Fibroblast of skin of abdomen (primary cell): ENCODE data around the gene LRRC3.

Source experiments
- DNase-seq: peaks from one replicate; pipeline ENCODE4 v3.0.0-alpha.2; 2013

Gene LRRC3

GRCh38 chr21:44423941-44424607, 31.2 kb upstream of the LRRC3 start:
- no peak for DNase-seq

DNA sequence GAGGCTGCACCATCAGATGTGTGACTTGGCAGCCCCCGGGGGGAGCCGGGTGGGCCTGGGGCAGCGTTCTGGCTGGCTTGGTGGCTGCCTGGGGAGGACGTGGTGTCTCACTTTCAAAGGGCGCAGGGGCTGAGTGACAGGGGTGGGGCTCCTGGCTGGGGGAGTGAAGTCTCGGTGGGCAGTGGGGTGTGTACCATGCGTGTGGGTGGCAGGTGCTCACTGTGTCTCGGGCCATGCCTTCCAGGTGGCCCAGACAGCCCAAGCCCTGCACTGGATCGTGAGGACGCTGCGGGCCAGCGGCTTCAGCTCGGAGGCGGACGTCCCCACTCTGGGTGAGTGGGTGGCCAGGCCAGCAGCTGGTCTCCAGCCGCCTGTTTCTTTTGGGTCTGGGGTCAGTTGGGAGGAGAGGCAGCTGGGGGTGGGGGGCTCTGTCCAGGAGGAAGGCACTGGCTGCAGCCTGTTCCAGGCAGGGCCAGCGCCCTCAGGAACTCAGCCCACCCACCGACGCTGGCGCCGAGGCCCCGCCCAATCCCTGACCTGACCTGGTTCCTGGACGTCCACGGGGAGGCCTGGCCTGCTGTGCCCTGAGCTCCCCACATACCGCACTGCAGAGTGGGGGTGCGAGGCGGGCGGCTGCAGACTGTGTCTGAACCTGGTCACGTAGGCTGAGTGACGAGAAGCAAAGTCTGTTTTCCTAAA, 30.6 kb upstream of the LRRC3 start:
- DNase-seq = no peak

GRCh38 chr21:44425307-44425894, 29.9 kb upstream of the LRRC3 start:
- DNase-seq = no peak

DNA sequence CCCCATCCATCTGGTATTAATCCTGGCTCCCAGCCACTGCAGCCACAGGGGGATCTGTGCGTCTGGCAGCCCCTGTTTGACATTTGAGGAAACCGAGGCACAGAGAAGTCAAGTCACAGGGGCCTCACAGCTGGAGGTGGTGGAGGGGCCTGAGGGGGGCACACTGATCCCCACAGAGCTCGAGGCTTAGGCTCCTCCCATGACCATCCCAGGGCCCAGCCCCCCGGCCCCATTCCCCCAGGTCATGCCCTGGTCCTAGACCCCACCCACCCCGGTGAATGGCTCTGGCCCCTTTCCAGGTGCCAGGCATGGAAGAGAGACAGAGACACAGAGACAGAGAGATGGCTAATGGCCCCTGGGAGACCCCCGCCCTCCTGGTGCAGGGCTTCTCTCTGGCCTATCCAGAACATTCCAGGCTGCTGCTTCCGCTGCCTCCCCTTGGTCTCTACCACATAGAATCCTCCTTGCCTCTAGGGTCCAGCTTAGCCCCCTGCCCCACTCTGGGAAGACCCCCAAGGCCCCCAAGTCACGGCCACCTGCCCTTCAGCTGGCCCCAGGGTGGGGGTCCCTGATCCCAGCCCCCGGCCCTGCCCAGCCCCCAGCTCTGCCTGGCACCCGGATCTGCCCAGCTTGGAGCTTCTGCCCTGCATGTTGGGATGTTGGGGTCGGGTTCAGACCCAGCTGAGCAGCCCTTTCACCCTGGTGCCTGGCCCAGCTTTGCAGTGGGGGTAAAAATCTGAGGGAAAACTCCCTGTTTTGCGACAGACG, 29.2 kb upstream of the LRRC3 start:
- DNase-seq = no peak

DNA sequence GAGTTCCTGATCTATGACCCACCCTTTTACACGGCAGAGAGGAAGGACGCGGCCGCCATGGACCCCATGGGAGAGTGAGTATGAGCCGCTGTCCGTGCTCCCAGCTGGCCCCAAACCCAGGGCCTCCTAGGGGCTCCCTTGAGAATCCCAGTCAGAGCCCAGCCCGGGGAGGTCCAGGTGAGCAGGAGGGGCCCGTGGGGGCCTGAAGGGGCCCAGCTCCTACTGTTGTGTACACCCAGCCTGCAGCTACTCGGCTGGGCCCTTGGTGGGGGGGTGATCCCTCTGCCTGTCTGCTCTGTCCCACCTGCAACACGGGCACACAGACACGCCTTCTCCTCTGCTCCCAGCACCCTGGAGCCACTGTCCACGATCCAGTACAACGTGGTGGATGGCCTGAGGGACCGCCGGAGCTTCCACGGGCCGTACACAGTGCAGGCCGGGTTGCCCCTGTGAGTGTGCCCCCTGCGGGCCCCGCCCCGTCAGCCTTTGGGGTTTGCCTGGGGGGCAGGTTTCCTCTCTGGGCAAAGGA, 28.6 kb upstream of the LRRC3 start:
- DNase-seq = no peak

DNA sequence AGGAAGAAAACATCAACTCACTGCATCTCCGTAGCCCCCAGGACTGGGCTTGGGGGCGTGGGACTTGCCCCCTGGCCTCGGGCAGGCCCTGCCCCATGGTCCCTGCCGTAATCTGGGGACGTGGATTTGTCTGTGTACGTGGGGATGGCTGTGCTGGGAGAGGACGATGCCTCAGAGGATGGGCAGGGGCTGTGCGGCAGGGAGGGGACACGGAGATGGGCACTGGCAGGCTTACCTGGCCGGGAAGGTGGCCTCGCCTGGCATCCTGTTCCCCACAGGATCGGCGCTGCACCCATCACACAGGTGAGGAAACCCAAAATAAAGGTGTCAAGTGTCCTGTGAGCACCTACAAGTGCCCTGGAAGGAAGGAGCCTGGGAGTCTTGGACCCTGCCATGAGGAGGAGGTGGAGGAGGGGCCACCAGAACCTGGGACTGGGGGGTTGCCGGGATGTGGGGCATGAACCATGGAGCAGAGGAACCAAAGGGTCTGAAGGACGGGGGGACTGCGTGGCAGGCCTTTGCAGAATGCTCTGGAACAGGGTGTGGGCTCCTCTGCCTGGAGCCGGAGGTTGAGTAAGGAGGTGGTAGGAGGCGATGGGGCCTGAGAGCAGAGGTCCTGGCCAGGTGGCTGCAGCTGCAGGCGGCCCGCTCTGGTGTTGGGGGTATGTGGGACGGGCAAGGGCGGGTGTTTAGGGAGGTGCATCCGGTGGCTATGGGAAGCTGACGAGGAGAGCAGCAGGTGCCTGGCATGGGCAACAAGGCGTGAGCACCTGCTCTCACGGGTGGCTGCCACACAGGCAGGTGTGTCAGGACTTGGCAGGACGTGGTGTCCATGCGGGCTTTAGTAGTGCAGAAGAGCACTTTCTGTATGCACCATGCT, 27.8 kb upstream of the LRRC3 start:
- DNase-seq = no peak

DNA sequence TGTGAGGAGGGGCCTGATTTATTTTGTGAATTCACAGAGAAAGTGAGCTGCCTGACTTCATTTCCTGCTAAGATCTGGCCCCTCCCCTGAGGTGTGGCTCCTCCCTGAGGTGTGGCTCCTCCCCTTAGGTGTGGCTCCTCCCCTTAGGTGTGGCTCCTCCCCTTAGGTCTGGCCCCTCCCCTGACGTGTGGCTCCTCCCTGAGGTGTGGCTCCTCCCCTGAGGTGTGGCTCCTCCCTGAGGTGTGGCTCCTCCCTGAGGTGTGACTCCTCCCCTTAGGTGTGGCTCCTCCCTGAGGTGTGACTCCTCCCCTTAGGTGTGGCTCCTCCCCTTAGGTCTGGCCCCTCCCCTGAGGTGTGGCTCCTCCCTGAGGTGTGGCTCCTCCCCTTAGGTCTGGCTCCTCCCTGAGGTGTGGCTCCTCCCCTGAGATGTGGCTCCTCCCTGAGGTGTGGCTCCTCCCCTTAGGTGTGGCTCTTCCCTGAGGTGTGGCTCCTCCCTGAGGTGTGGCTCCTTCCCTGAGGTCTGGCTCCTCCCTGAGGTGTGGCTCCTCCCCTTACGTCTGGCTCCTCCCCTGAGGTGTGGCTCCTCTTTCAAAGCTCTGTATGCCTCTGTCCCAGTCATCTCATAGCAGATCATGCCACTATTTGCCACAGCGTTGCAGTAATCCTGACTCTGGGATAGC, 26.9 kb upstream of the LRRC3 start:
- no peak for DNase-seq

DNA sequence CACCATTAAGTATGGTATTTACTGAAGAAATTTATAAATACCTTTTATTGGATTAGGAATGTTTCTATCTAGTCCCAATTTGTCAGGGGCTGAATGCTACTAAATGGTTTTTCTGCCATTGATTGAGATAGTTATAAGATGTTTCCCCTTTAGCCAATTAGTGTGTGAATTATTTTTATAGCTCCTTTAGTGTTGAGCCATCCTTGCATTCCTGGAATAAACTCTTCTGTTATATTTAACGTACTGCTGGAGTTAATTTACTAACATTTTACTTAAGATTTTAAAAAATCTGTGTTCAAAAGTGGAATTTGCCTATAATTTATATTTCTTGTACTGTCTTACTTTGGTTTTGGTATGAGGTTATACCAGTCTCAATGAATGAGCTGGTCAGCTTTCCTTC, 25.4 kb upstream of the LRRC3 start:
- no peak for DNase-seq

DNA sequence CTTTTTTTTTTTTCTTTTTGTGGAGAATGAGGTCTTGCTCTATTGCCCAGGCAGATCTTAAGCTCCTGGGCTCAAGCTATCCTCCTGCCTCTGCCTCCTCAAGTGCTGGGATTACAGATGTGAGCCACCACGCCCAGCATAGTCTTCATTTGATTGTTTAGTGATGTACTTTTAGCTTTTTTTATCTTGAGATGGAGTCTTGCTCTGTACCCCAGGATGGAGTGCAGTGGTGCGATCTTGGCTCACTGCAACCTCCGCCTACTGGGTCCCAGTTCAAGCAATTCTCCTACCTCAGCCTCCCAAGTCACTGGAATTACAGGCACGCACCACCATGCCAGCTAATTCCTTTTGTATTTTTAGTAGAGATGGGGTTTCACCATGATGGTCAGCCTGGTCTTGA, 24.0 kb upstream of the LRRC3 start:
- DNase-seq = no peak

GRCh38 chr21:44432841-44433790, 22.2 kb upstream of the LRRC3 start:
- DNase-seq = no peak

GRCh38 chr21:44433791-44434567, 21.3 kb upstream of the LRRC3 start:
- no peak for DNase-seq

DNA sequence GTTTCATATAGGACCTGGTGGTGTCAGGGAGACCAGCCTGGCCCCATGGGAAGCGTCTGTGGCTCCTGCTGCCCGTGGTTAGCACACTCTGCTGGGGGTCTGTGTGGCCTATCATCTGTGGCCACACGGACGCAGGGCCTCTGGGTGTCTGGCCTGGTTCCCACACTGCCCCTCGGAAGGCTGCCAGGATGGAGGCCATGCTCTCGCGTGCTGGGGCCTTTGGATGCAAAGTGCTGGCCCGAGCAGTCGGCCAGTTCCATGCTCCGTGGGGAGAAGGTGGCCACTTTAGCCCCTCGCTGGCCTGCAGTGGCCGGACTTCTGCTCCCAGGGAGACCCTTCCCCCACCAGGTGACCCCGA, 20.8 kb upstream of the LRRC3 start:
- DNase-seq = no peak

- DNase-seq = no peak
These were observed 20.2 kb upstream of the LRRC3 start for GRCh38 chr21:44434936-44435635.

- DNase-seq = no peak
These were observed 19.1 kb upstream of the LRRC3 start for GRCh38 chr21:44436111-44436611.

DNA sequence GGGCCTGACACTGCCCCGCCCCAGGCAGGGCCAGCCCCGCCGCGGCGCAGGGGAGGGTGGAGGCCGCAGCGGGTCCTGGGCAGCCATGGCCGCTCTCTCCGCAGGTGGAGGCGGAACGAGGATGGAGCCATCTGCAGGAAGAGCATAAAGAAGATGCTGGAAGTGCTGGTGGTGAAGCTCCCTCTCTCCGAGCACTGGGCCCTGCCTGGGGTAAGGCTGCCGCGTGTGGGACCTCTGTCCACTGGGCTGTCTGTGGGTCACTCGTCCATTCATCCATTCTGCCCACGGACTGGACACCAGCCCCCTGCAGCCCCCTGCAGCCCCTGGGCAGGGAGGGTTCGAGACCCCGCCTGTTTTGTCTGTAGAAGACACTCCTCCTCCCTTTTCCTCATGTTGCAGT, 18.4 kb upstream of the LRRC3 start:
- DNase-seq = no peak

GRCh38 chr21:44437371-44437695, 18.0 kb upstream of the LRRC3 start:
- DNase-seq = no peak

GRCh38 chr21:44437696-44438431, 17.4 kb upstream of the LRRC3 start:
- DNase-seq = no peak
